Kidney epithelial cell (primary cell): ENCODE data around the gene CBR3. TPM values are rescaled to one million over a fixed set of nuclear protein-coding genes. Genes with fewer than 3 reads are reported as not detected.

Experiments used
- DNase-seq: peaks from one replicate; pipeline ENCODE4 v3.0.0-alpha.2; 2010; ENCODE audit warnings: low read depth
- H3K27me3 ChIP-seq: 2 replicates; pipeline ENCODE4 v1.6.0; 2011; ENCODE audit warnings: low read length; ENCODE audit not compliant: control insufficient read depth, insufficient read depth
- H3K36me3 ChIP-seq: 2 replicates; pipeline ENCODE4 v1.5.1; 2011; ENCODE audit warnings: low read length; ENCODE audit not compliant: control insufficient read depth, insufficient read depth
- H3K4me3 ChIP-seq: 2 replicates; pipeline ENCODE4 v1.5.1; 2011; ENCODE audit warnings: low read depth, mild to moderate bottlenecking, control low read depth, low read length
- CTCF ChIP-seq: IDR thresholded peaks from 2 replicates; pipeline ENCODE4 v1.5.1; 2011; ENCODE audit warnings: mild to moderate bottlenecking, moderate library complexity, low read length, control low read depth, inconsistent platforms; ENCODE audit not compliant: insufficient read depth, poor library complexity, severe bottlenecking
- total RNA-seq: library from RNA; depleted of rRNA; stranded (reverse); fragments of >200 nt; gene quantifications from 2 replicates; pipeline ENCODE4 v1.2.3, GENCODE V29; 2015

Gene CBR3
- total RNA-seq, 1 donor from 2014 or later: 0.21 TPM

GRCh38 chr21:36155603-36156338, 20.9 kb downstream of the CBR3 start:
- Histone ChIP-seq H3K4me3 (peak overlapping the region; percentile 45), H3K27me3 (no peaks in the 10 kb centered on the region), H3K36me3 (no peaks in the 10 kb centered on the region)
- no peak for DNase-seq
- no peak for TF ChIP-seq CTCF

- Histone ChIP-seq H3K27me3 (no peaks in the 10 kb centered on the region), H3K36me3 (no peaks in the 10 kb centered on the region), H3K4me3 (peak overlapping the region; percentile 76)
- peak; percentile 70 for DNase-seq
- TF ChIP-seq CTCF: no peak
Measured at GRCh38 chr21:36156339-36156814, 21.5 kb downstream of the CBR3 start.

- peak within 1 kb of the TSS; percentile 76 for H3K4me3 ChIP-seq
- no peak for TF ChIP-seq CTCF
- no peaks in the 10 kb centered on the region for H3K27me3 ChIP-seq
- DNase-seq: no peak
- no peaks in the 10 kb centered on the region for H3K36me3 ChIP-seq
Measured at GRCh38 chr21:36156815-36157670, 22.2 kb downstream of the CBR3 start, which contains the start of gene DOP1B. Gene DOP1B (plus strand): TSS chr21:36156824. CDS start chr21:36164734, 7,910 bp downstream.

- TF ChIP-seq CTCF: no peak
- DNase-seq: no peak
- Histone ChIP-seq H3K36me3 (no peaks in the 10 kb centered on the region), H3K4me3 (no peak overlapping the region), H3K27me3 (no peaks in the 10 kb centered on the region)
Measured at GRCh38 chr21:36159356-36159921, 24.6 kb downstream of the CBR3 start.

GRCh38 chr21:36160850-36161178, 25.9 kb downstream of the CBR3 start:
- DNase-seq: no peak
- no peak overlapping the region for H3K4me3 ChIP-seq
- TF ChIP-seq CTCF: no peak
- no peaks in the 10 kb centered on the region for H3K27me3 ChIP-seq
- no peaks in the 10 kb centered on the region for H3K36me3 ChIP-seq
